WTC11 (cell line): ENCODE results near the gene HLA-DOB. TPM values are rescaled to one million over a fixed set of nuclear protein-coding genes. Genes with fewer than 3 reads are reported as not detected.
A peak's percentile ranks its signal among the peaks of the same experiment; 100 is the strongest.

Experiments used
- ATAC-seq: fragments of 200-7000 bp; cut with Tn5 transposase; 2 replicates; pipeline ENCODE4 v1.10.0; 2021; ENCODE audit warnings: mild to moderate bottlenecking, moderate library complexity
- CTCF ChIA-PET: fragments of 300-600 bp; sonication (Branson Sonifier 250); formaldehyde crosslinking; loops from one replicate; lab custom pipeline; 2021; ENCODE audit warnings: antibody characterized with exemption; lab: Charles Lee
- POLR2A ChIA-PET: fragments of 350-600 bp; sonication (Branson Sonifier 250); formaldehyde crosslinking; loops from one replicate; lab custom pipeline; 2021; ENCODE audit warnings: antibody characterized with exemption; lab: Charles Lee
- DNase-seq: peaks from one replicate; pipeline ENCODE4 v3.0.0; 2021; ENCODE audit warnings: low spot score
- H3K27ac Mint-ChIP-seq: 2 replicates; pipeline ENCODE4 v1.8.0; 2021; ENCODE audit warnings: mixed read lengths
- H3K27me3 Mint-ChIP-seq: 2 replicates; pipeline ENCODE4 v1.8.0; 2021; ENCODE audit warnings: low read depth, mild to moderate bottlenecking, moderate library complexity, mixed read lengths
- H3K36me3 Mint-ChIP-seq: 2 replicates; pipeline ENCODE4 v1.8.0; 2021; ENCODE audit warnings: mixed read lengths
- H3K4me1 Mint-ChIP-seq: 2 replicates; pipeline ENCODE4 v1.8.0; 2022; ENCODE audit warnings: mixed read lengths
- H3K4me3 Mint-ChIP-seq: 2 replicates; pipeline ENCODE4 v1.8.0; 2021; ENCODE audit warnings: mild to moderate bottlenecking, moderate library complexity, mixed read lengths
- H3K9me3 Mint-ChIP-seq: 2 replicates; pipeline ENCODE4 v1.8.0; 2021; ENCODE audit warnings: mixed read lengths
- AR ChIP-seq: fragments of 250-450 bp; sonication (Bioruptor Pico); IDR thresholded peaks from 2 replicates; pipeline ENCODE4 v1.9.0; 2021; ENCODE audit warnings: mild to moderate bottlenecking
- ATF1 ChIP-seq: sonication (generic); formaldehyde crosslinking; IDR thresholded peaks from 2 replicates; pipeline ENCODE4 v1.8.1; 2023; ENCODE audit warnings: mild to moderate bottlenecking, moderate library complexity, missing genetic modification reagents
- ATF2 ChIP-seq: sonication (generic); formaldehyde crosslinking; IDR thresholded peaks from 2 replicates; pipeline ENCODE4 v1.8.1; 2022; ENCODE audit warnings: low read depth, missing genetic modification reagents, borderline replicate concordance
- ATF6 ChIP-seq: sonication (generic); formaldehyde crosslinking; IDR thresholded peaks from 2 replicates; pipeline ENCODE4 v1.8.1; 2023; ENCODE audit warnings: mild to moderate bottlenecking, missing genetic modification reagents
- ERG ChIP-seq: fragments of 250-450 bp; sonication (Bioruptor Pico); IDR thresholded peaks from 2 replicates; pipeline ENCODE4 v1.8.0; 2021; ENCODE audit warnings: mild to moderate bottlenecking
- ESRRA ChIP-seq: sonication (generic); formaldehyde crosslinking; IDR thresholded peaks from 2 replicates; pipeline ENCODE4 v1.8.1; 2022; ENCODE audit warnings: mild to moderate bottlenecking, missing genetic modification reagents, borderline replicate concordance
- FOXJ3 ChIP-seq: sonication (generic); formaldehyde crosslinking; IDR thresholded peaks from 2 replicates; pipeline ENCODE4 v1.9.0; 2021; ENCODE audit warnings: missing genetic modification reagents, mild to moderate bottlenecking, borderline replicate concordance
- MAX ChIP-seq: sonication (generic); formaldehyde crosslinking; IDR thresholded peaks from 2 replicates; pipeline ENCODE4 v1.8.0; 2022; ENCODE audit warnings: mild to moderate bottlenecking, missing genetic modification reagents
- SMAD3 ChIP-seq: sonication (generic); formaldehyde crosslinking; IDR thresholded peaks from 2 replicates; pipeline ENCODE4 v1.8.0; 2022; ENCODE audit warnings: missing genetic modification reagents, mild to moderate bottlenecking, borderline replicate concordance
- SMAD4 ChIP-seq: sonication (generic); formaldehyde crosslinking; IDR thresholded peaks from 2 replicates; pipeline ENCODE4 v1.8.0; 2022; ENCODE audit warnings: mild to moderate bottlenecking, missing genetic modification reagents
- SP1 ChIP-seq: sonication (generic); formaldehyde crosslinking; conservative IDR thresholded peaks from 2 replicates; pipeline ENCODE4 v1.8.1; 2022; ENCODE audit warnings: missing genetic modification reagents
- TEAD1 ChIP-seq: sonication (generic); formaldehyde crosslinking; IDR thresholded peaks from 2 replicates; pipeline ENCODE4 v1.8.0; 2022; ENCODE audit warnings: mild to moderate bottlenecking, missing genetic modification reagents
- TP53 ChIP-seq: sonication (generic); formaldehyde crosslinking; IDR thresholded peaks from 2 replicates; pipeline ENCODE4 v1.8.1; 2023; ENCODE audit warnings: mild to moderate bottlenecking, missing genetic modification reagents
- ZBTB21 ChIP-seq: sonication (generic); formaldehyde crosslinking; IDR thresholded peaks from 2 replicates; pipeline ENCODE4 v1.8.1; 2023; ENCODE audit warnings: mild to moderate bottlenecking, missing genetic modification reagents, borderline replicate concordance
- ZNF121 ChIP-seq: sonication (generic); formaldehyde crosslinking; IDR thresholded peaks from 2 replicates; pipeline ENCODE4 v1.8.0; 2023; ENCODE audit warnings: missing genetic modification reagents
- ZNF219 ChIP-seq: sonication (generic); formaldehyde crosslinking; IDR thresholded peaks from 2 replicates; pipeline ENCODE4 v1.8.0; 2023; ENCODE audit warnings: missing genetic modification reagents, mild to moderate bottlenecking, borderline replicate concordance
- ZNF317 ChIP-seq: sonication (generic); formaldehyde crosslinking; IDR thresholded peaks from 2 replicates; pipeline ENCODE4 v1.8.1; 2023; ENCODE audit warnings: low read depth, mild to moderate bottlenecking, moderate library complexity, missing genetic modification reagents, borderline replicate concordance
- ZNF423 ChIP-seq: fragments of 250-450 bp; sonication (Bioruptor Pico); IDR thresholded peaks from 2 replicates; pipeline ENCODE4 v2.1.2; 2022; ENCODE audit warnings: mild to moderate bottlenecking, moderate library complexity
- ZNF532 ChIP-seq: fragments of 250-450 bp; sonication (Bioruptor Pico); IDR thresholded peaks from 2 replicates; pipeline ENCODE4 v1.9.0; 2021; ENCODE audit warnings: mild to moderate bottlenecking, borderline replicate concordance
- total RNA-seq: library from RNA; stranded (reverse); gene quantifications from 3 replicates; pipeline ENCODE4 v1.2.3, GENCODE V29; 2021

HLA-DOB gene
- total RNA-seq, 1 experiment from 2014 or later: 0.15 TPM

- no peak for TF ChIP-seq ZNF532 (CRISPR knock-in tag)
These were observed 49.1 kb upstream of the HLA-DOB start (continued) for GRCh38 chr6:32865724-32866443.

- no peak overlapping the region for H3K4me3 Mint-ChIP-seq
- no peak overlapping the region for H3K27ac Mint-ChIP-seq
- H3K27me3 Mint-ChIP-seq: peaks cover 21% of the 10 kb centered on the region
- ATAC-seq: no peak
- POLR2A ChIA-PET: no interaction called here
- TF ChIP-seq TEAD1 (no peak), ZNF219 (no peak), ERG (CRISPR knock-in tag) (no peak), MAX (no peak), ESRRA (CRISPR knock-in tag) (no peak), ATF1 (CRISPR knock-in tag) (no peak), ATF2 (no peak), ZBTB21 (CRISPR knock-in tag) (no peak), ZNF317 (CRISPR knock-in tag) (no peak), ZNF121 (CRISPR knock-in tag) (no peak)
- CTCF ChIA-PET: interaction anchor here (0.9 kb wide), 1 partner anchor 91 kb away, joined by 3 read pairs; no protein-coding TSS in a partner anchor
- peaks cover 10% of the 10 kb centered on the region for H3K4me1 Mint-ChIP-seq
- no peaks in the 10 kb centered on the region for H3K36me3 Mint-ChIP-seq
- no peaks in the 10 kb centered on the region for H3K9me3 Mint-ChIP-seq
- DNase-seq: no peak
These were observed 45.9 kb upstream of the HLA-DOB start for GRCh38 chr6:32862725-32863124.

GRCh38 chr6:32860674-32861073 lies 43.9 kb upstream of the HLA-DOB start:
- Mint-ChIP-seq H3K27ac (peak overlapping the region; percentile 88), H3K36me3 (no peaks in the 10 kb centered on the region), H3K4me3 (no peak overlapping the region), H3K4me1 (peaks cover 10% of the 10 kb centered on the region), H3K9me3 (no peaks in the 10 kb centered on the region), H3K27me3 (peaks cover 37% of the 10 kb centered on the region)
- ChIA-PET CTCF (interaction anchor here (0.7 to 9.4 kb wide), 12 partner anchors 8 to 124 kb away, joined by 3 to 291 read pairs (median 7); partner anchors contain the start of genes HLA-DMA and TAP2), POLR2A (interaction anchor here (1.0 to 1.4 kb wide), 3 partner anchors 22 to 111 kb away, joined by 3 to 8 read pairs (median 3); partner anchors contain the start of gene TAP2)
- DNase-seq (no peak), ATAC-seq (no peak)
- no peak for TF ChIP-seq ZBTB21 (CRISPR knock-in tag)
- TF ChIP-seq SP1 (CRISPR knock-in tag): no peak
- TF ChIP-seq ZNF423 (CRISPR knock-in tag): no peak
- no peak for TF ChIP-seq AR (CRISPR knock-in tag)
- no peak for TF ChIP-seq ATF6 (CRISPR knock-in tag)
- no peak for TF ChIP-seq MAX
- no peak for TF ChIP-seq SMAD4 (CRISPR knock-in tag)
- TF ChIP-seq SMAD3 (CRISPR knock-in tag): no peak
- TF ChIP-seq TP53 (CRISPR knock-in tag): no peak
- no peak for TF ChIP-seq ZNF121 (CRISPR knock-in tag)
- TF ChIP-seq FOXJ3 (CRISPR knock-in tag): no peak
